ENCODE results near the gene EML3.
"Not testable (repeated sequence)": the region's sequence is repeated elsewhere in the genome, so short reads cannot be mapped to it uniquely, and the experiment has no call there.

The EML3 gene

GRCh38 chr11:62591448-62592145 lies 21.0 kb downstream of the EML3 start, which contains the start of gene TUT1:
TUT1 (minus strand) TSS chr11:62591523; CDS start chr11:62591485, 38 bp downstream.
- TF ChIP-seq CTCF (IDR thresholded peaks at IDR 0.05; ENCODE audit: low read length) = no peak
- no peak for TF ChIP-seq EZH2 (IDR thresholded peaks at IDR 0.05; ENCODE audit: borderline replicate concordance, low read length)
- peak within 1 kb of the TSS; percentile 82 for H3K27ac ChIP-seq (ENCODE audit: low read depth, low read length, poor library complexity, severe bottlenecking)
- H3K9me3 ChIP-seq (ENCODE audit: low read length) = no peaks in the 10 kb centered on the region
- H3K27me3 ChIP-seq (ENCODE audit: insufficient read depth, low read length) = no peaks in the 10 kb centered on the region
- H3K4me2 ChIP-seq (ENCODE audit: low read length) = peak within 1 kb of the TSS; percentile 82
- no peaks in the 10 kb centered on the region for H3F3A ChIP-seq (ENCODE audit: insufficient read depth, low read length)
- H3K4me1 ChIP-seq (ENCODE audit: insufficient read depth, low read length, severe bottlenecking) = peaks cover 33% of the 10 kb centered on the region
- H3K9me2 ChIP-seq (ENCODE audit: low read depth, low read length) = no peaks in the 10 kb centered on the region
- peaks cover 14% of the 10 kb centered on the region for H3K79me2 ChIP-seq (ENCODE audit: insufficient read depth, low read length)
- H3K36me3 ChIP-seq (ENCODE audit: insufficient read depth, low read length) = peaks cover 65% of the 10 kb centered on the region
- peak within 1 kb of the TSS; percentile 86 for H3K9ac ChIP-seq (ENCODE audit: low read length)
- peak within 1 kb of the TSS; percentile 79 for H3K4me3 ChIP-seq (ENCODE audit: low read depth, low read length, poor library complexity, severe bottlenecking)
- H4K20me1 ChIP-seq (ENCODE audit: insufficient read depth, low read length) = no peaks in the 10 kb centered on the region
- H2AFZ ChIP-seq (ENCODE audit: low read length) = no peak within 1 kb of the TSS

GRCh38 chr11:62588966-62589637 lies 23.5 kb downstream of the EML3 start:
- Histone ChIP-seq H3K4me1 (ENCODE audit: insufficient read depth, low read length, severe bottlenecking) (peaks cover 33% of the 10 kb centered on the region), H3K27ac (ENCODE audit: low read depth, low read length, poor library complexity, severe bottlenecking) (no peak overlapping the region), H3K79me2 (ENCODE audit: insufficient read depth, low read length) (peaks cover 14% of the 10 kb centered on the region), H3K36me3 (ENCODE audit: insufficient read depth, low read length) (peaks cover 59% of the 10 kb centered on the region), H4K20me1 (ENCODE audit: insufficient read depth, low read length) (no peaks in the 10 kb centered on the region), H3K4me3 (ENCODE audit: low read depth, low read length, poor library complexity, severe bottlenecking) (peak overlapping the region; percentile 79), H3F3A (ENCODE audit: insufficient read depth, low read length) (no peaks in the 10 kb centered on the region), H3K9ac (ENCODE audit: low read length) (peak overlapping the region; percentile 24; the same call in 1 of the 2 replicates), H3K9me3 (ENCODE audit: low read length) (no peaks in the 10 kb centered on the region), H3K9me2 (ENCODE audit: low read depth, low read length) (no peaks in the 10 kb centered on the region), H2AFZ (ENCODE audit: low read length) (no peak overlapping the region), H3K4me2 (ENCODE audit: low read length) (peak overlapping the region; percentile 74; the same call in 1 of the 2 replicates), H3K27me3 (ENCODE audit: insufficient read depth, low read length) (no peaks in the 10 kb centered on the region)
- TF ChIP-seq CTCF (IDR thresholded peaks at IDR 0.05; ENCODE audit: low read length) (0 out of 2 replicates have a peak, but pooled peaks have one; percentile 10), EZH2 (IDR thresholded peaks at IDR 0.05; ENCODE audit: borderline replicate concordance, low read length) (no peak)

DNA sequence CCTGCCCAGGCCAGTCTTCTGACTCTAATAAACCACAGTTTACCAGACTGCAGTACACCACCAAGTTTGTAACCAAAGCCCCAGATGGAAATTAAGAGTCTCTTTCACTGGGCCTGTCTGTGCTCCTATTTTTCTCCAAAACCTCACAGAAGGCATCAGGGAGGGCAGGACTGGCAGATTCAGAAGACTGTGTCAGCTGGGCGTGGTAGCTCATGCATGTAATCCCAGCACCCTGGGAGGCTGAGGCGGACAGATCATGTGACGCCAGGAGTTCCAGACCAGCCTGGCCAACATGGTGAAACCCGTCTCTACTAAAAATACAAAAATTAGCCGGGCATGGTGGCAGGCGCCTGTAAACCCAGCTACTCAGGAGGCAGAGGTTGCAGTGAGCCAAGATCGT lies 27.2 kb downstream of the EML3 start:
- not testable (repeated sequence) for H3K27ac ChIP-seq (ENCODE audit: low read depth, low read length, poor library complexity, severe bottlenecking); H3K9ac ChIP-seq (ENCODE audit: low read length); H3K4me2 ChIP-seq (ENCODE audit: low read length); H3K9me3 ChIP-seq (ENCODE audit: low read length); H3K9me2 ChIP-seq (ENCODE audit: low read depth, low read length); H3K4me3 ChIP-seq (ENCODE audit: low read depth, low read length, poor library complexity, severe bottlenecking); H4K20me1 ChIP-seq (ENCODE audit: insufficient read depth, low read length); H3K27me3 ChIP-seq (ENCODE audit: insufficient read depth, low read length); H3K79me2 ChIP-seq (ENCODE audit: insufficient read depth, low read length); H3F3A ChIP-seq (ENCODE audit: insufficient read depth, low read length); H2AFZ ChIP-seq (ENCODE audit: low read length)
- Histone ChIP-seq H3K36me3 (ENCODE audit: insufficient read depth, low read length) (peaks cover 72% of the 10 kb centered on the region), H3K4me1 (ENCODE audit: insufficient read depth, low read length, severe bottlenecking) (peaks cover 11% of the 10 kb centered on the region)

DNA sequence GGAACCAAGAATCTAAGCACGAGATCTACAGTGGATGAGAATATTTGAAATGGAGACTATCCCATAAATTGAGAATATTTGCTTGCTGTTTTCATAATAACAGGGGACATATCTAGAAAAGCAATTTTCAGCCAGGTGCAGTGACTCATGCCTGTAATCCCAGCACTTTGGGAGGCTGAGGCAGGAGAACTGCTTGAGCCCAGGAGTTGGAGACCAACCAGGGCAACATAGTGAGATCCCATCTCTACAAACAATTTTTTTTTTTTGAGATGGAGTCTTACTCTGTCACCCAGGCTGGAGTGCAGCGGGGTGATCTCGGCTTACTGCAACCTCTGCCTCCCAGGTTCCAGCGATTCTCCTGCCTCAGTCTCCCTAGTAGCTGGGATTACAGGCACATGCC lies 30.8 kb downstream of the EML3 start:
- not testable (repeated sequence) for H3K9ac ChIP-seq (ENCODE audit: low read length); H3K79me2 ChIP-seq (ENCODE audit: insufficient read depth, low read length); H3K27me3 ChIP-seq (ENCODE audit: insufficient read depth, low read length); H3K27ac ChIP-seq (ENCODE audit: low read depth, low read length, poor library complexity, severe bottlenecking); H3K4me1 ChIP-seq (ENCODE audit: insufficient read depth, low read length, severe bottlenecking); H4K20me1 ChIP-seq (ENCODE audit: insufficient read depth, low read length); H3K9me3 ChIP-seq (ENCODE audit: low read length); H3K9me2 ChIP-seq (ENCODE audit: low read depth, low read length); H3K4me3 ChIP-seq (ENCODE audit: low read depth, low read length, poor library complexity, severe bottlenecking); H2AFZ ChIP-seq (ENCODE audit: low read length); H3F3A ChIP-seq (ENCODE audit: insufficient read depth, low read length); H3K4me2 ChIP-seq (ENCODE audit: low read length)
- peaks cover 79% of the 10 kb centered on the region for H3K36me3 ChIP-seq (ENCODE audit: insufficient read depth, low read length)
